GM13976 (cell line): Measurements from ENCODE around the gene HAL.

ENCODE experiments used
- DNase-seq: peaks from one replicate; pipeline ENCODE4 v3.0.0; 2012; ENCODE audit warnings: low spot score
- CTCF ChIP-seq: IDR thresholded peaks from 2 replicates; pipeline ENCODE4 v1.5.1; 2012; ENCODE audit warnings: borderline replicate concordance, mild to moderate bottlenecking; ENCODE audit not compliant: insufficient read depth; ENCODE audit errors: extremely low read depth, missing control alignments, control extremely low read depth
- in situ Hi-C: fragments of 300-500 bp; cut with MboI; formaldehyde crosslinking; loops from one replicate; pipeline ENCODE4 v1.12.0; 2022; ENCODE audit warnings: low sequenced_read_pairs, mixed read lengths, inconsistent platforms; ENCODE audit not compliant: unreplicated experiment

HAL gene

GRCh38 chr12:95940514-95940913 is 55.6 kb downstream of the HAL start:
- TF ChIP-seq CTCF, result no peak
- in situ Hi-C loops, result no loop called here
- no peak for DNase-seq
